K562 (cell line): Measurements from ENCODE around the gene TFAP2A. TPM values are rescaled to one million over a fixed set of nuclear protein-coding genes. Genes with fewer than 3 reads are reported as not detected.

Experiments used
- BRD9 ChIP-seq: fragments of 450-650 bp; IDR thresholded peaks from 2 replicates; pipeline ENCODE4 v1.6.1; 2018; ENCODE audit warnings: low read depth; ENCODE audit not compliant: partially characterized antibody
- CBX1 ChIP-seq: sonication (generic); IDR thresholded peaks from 2 replicates; pipeline ENCODE4 v1.6.1; 2016; ENCODE audit warnings: antibody characterized with exemption, low read depth, mild to moderate bottlenecking
- CREB3L1 ChIP-seq: fragments of 450-650 bp; IDR thresholded peaks from 2 replicates; pipeline ENCODE4 v1.6.1; 2014; ENCODE audit warnings: low read depth, mild to moderate bottlenecking, moderate library complexity, borderline replicate concordance
- CREBBP ChIP-seq: IDR thresholded peaks from one replicate; pipeline ENCODE4 v1.6.1; 2012; ENCODE audit warnings: low read depth, mild to moderate bottlenecking, control low read depth, inconsistent platforms, low read length
- ESRRA ChIP-seq: fragments of 450-650 bp; IDR thresholded peaks from 2 replicates; pipeline ENCODE4 v1.6.1; 2014; ENCODE audit warnings: low read depth, mild to moderate bottlenecking, moderate library complexity, borderline replicate concordance
- FOXP4 ChIP-seq: sonication (generic); formaldehyde crosslinking; IDR thresholded peaks from 2 replicates; pipeline ENCODE4 v1.8.0; 2022; ENCODE audit warnings: mild to moderate bottlenecking, missing genetic modification reagents, borderline replicate concordance
- HDAC8 ChIP-seq: fragments of 450-650 bp; IDR thresholded peaks from 2 replicates; pipeline ENCODE4 v1.6.1; 2016; ENCODE audit warnings: mild to moderate bottlenecking, missing genetic modification characterization, moderate library complexity, missing compliant biosample characterization
- HMG20B ChIP-seq: fragments of 250-450 bp; sonication (Bioruptor Pico); IDR thresholded peaks from 2 replicates; pipeline ENCODE4 v1.5.0; 2021; ENCODE audit warnings: mild to moderate bottlenecking
- KLF1 ChIP-seq: fragments of 450-650 bp; IDR thresholded peaks from 2 replicates; pipeline ENCODE4 v1.6.1; 2016; ENCODE audit warnings: missing genetic modification characterization, missing compliant biosample characterization
- LCOR ChIP-seq: sonication (generic); formaldehyde crosslinking; IDR thresholded peaks from 2 replicates; pipeline ENCODE4 v1.8.0; 2022; ENCODE audit warnings: mild to moderate bottlenecking, missing genetic modification reagents
- MTA1 ChIP-seq: fragments of 450-650 bp; IDR thresholded peaks from 2 replicates; pipeline ENCODE4 v1.6.1; 2017; ENCODE audit warnings: borderline replicate concordance
- NCOA2 ChIP-seq, 2 experiments: fragments of 450-650 bp; IDR thresholded peaks; 2 replicates each; pipeline ENCODE4 v1.6.1; 2018; ENCODE audit warnings: mild to moderate bottlenecking in 2 of 2, moderate library complexity in 1 of 2; ENCODE audit not compliant: partially characterized antibody in 2 of 2
- NFRKB ChIP-seq: fragments of 450-650 bp; IDR thresholded peaks from 2 replicates; pipeline ENCODE4 v1.6.1; 2016; ENCODE audit warnings: low read depth
- POLR2AphosphoS2 ChIP-seq: IDR thresholded peaks from 2 replicates; pipeline ENCODE4 v1.6.1; 2012; ENCODE audit warnings: low read length, improper control_type of control experiment
- TEAD4 ChIP-seq, 2 experiments: sonication (generic) in 1 of 2; formaldehyde crosslinking in 1 of 2; IDR thresholded peaks; 2 replicates each; pipeline versions ENCODE4 v1.6.1 to v1.8.0; 2012 to 2022; ENCODE audit warnings: borderline replicate concordance in 1 of 2, inconsistent platforms in 1 of 2, low read length in 1 of 2, mild to moderate bottlenecking in 1 of 2, missing genetic modification reagents in 1 of 2
- ZBTB1 ChIP-seq: sonication (generic); formaldehyde crosslinking; IDR thresholded peaks from 2 replicates; pipeline ENCODE4 v1.8.1; 2023; ENCODE audit warnings: missing genetic modification reagents, low read depth, mild to moderate bottlenecking, borderline replicate concordance
- ZBTB17 ChIP-seq: fragments of 450-650 bp; formaldehyde crosslinking; IDR thresholded peaks from 2 replicates; pipeline ENCODE4 v1.4.0; 2020; ENCODE audit warnings: mild to moderate bottlenecking
- ZFP91 ChIP-seq: sonication (generic); formaldehyde crosslinking; IDR thresholded peaks from 2 replicates; pipeline ENCODE4 v1.8.0; 2022; ENCODE audit warnings: mild to moderate bottlenecking, missing genetic modification reagents
- ZFX ChIP-seq: sonication (generic); formaldehyde crosslinking; IDR thresholded peaks from 2 replicates; pipeline ENCODE4 v1.8.0; 2022; ENCODE audit warnings: mild to moderate bottlenecking, missing genetic modification reagents, moderate library complexity
- ZNF134 ChIP-seq: fragments of 250-450 bp; sonication (Bioruptor Pico); conservative IDR thresholded peaks from 2 replicates; pipeline ENCODE4 v1.4.0; 2020
- ZNF224 ChIP-seq: sonication (generic); formaldehyde crosslinking; IDR thresholded peaks from 2 replicates; pipeline ENCODE4 v1.8.0; 2022; ENCODE audit warnings: mild to moderate bottlenecking, missing genetic modification reagents
- ZNF253 ChIP-seq: fragments of 250-450 bp; sonication (Bioruptor Pico); conservative IDR thresholded peaks from 2 replicates; pipeline ENCODE4 v1.6.1; 2021; ENCODE audit warnings: mild to moderate bottlenecking
- polyA plus RNA-seq, 8 experiments: library from polyadenylated mRNA; depleted of rRNA in 4 of 8; stranded (reverse) in 5 of 8; unstranded in 3 of 8; fragments of >200 nt; fragmentation: Nextera tagmentation in 2 of 8; fragmentation: Illumina TruSeq in 1 of 8; extraction: Ambion mirVana in 2 of 8; extraction: Trizol in 1 of 8; gene quantifications; 2 replicates each; pipeline versions ENCODE4 v1.2.1 to v1.2.3, GENCODE V29; 2011 to 2014; ENCODE audit warnings: inconsistent platforms in 1 of 8, missing spikeins in 1 of 8
- total RNA-seq, 7 experiments: library from RNA; depleted of rRNA in 6 of 7; stranded (reverse); fragments of >200 nt in 6 of 7; fragmentation: Illumina TruSeq in 2 of 7; extraction: Trizol in 2 of 7; gene quantifications; 2 replicates each; pipeline versions ENCODE4 v1.2.1 to v1.2.3, GENCODE V29; 2011 to 2021; ENCODE audit warnings: low replicate concordance in 1 of 7

Gene TFAP2A
- total and polyA plus RNA-seq, 9 of the 15 experiments (the other 6 are each of a cell fraction or from before 2014, with no cell fraction given): 0.14 to 0.53 (median 0.19) TPM; not detected in 1

- TF ChIP-seq CREB3L1 (0 out of 2 replicates have a peak, but pooled peaks have one; percentile 15), ZFP91 (0 out of 2 replicates have a peak, but pooled peaks have one; percentile 8), POLR2AphosphoS2 (0 out of 2 replicates have a peak, but pooled peaks have one; percentile 1), CBX1 (peak; percentile 8; the same call in 1 of the 2 replicates), MTA1 (0 out of 2 replicates have a peak, but pooled peaks have one; percentile 9), KLF1 (tag) (no peak; the same call in 1 of the 2 replicates), NFRKB (peak; percentile 77), ZNF224 (CRISPR knock-in tag) (0 out of 2 replicates have a peak, but pooled peaks have one; percentile 69), ZNF253 (no peak), CREBBP (no peak), BRD9 (peak; percentile 78), FOXP4 (CRISPR knock-in tag) (peak; percentile 9; the same call in 1 of the 2 replicates), ZNF134 (CRISPR knock-in tag) (0 out of 2 replicates have a peak, but pooled peaks have one; percentile 1), NCOA2 (IDR thresholded peaks at IDR 0.05; ENCODE audit: partially characterized antibody in 2 of 2) (no peak), ZFX (CRISPR knock-in tag) (peak; percentile 95), HMG20B (CRISPR knock-in tag) (no peak; the same call in 1 of the 2 replicates), ZBTB17 (CRISPR knock-in tag) (0 out of 2 replicates have a peak, but pooled peaks have one; percentile 5), ZBTB1 (CRISPR knock-in tag) (peak; percentile 75), HDAC8 (peak; percentile 48; the same call in 1 of the 2 replicates), LCOR (CRISPR knock-in tag) (peak; percentile 74; the same call in 1 of the 2 replicates), TEAD4 (IDR thresholded peaks at IDR 0.05; ENCODE audit: low read length) (peak; percentile 30), TEAD4 (CRISPR knock-in tag; IDR thresholded peaks at IDR 0.05; ENCODE audit: borderline replicate concordance) (no peak), ESRRA (peak; percentile 74; the same call in 1 of the 2 replicates)
Measured at GRCh38 chr6:10404799-10405512, 9.9 kb downstream of the TFAP2A start (continued).
